PC-3 (cell line): ENCODE data around the gene NDUFAF8. TPM values are rescaled to one million over a fixed set of nuclear protein-coding genes. Genes with fewer than 3 reads are reported as not detected.

ENCODE experiments used
- ATAC-seq: fragments of 200-7000 bp; cut with Tn5 transposase; 2 replicates; pipeline ENCODE4 v1.9.1; 2020; ENCODE audit warnings: mild to moderate bottlenecking, moderate library complexity
- BruUV-seq: library from RNA; stranded (reverse); fragments of 400-500 nt; replicated peaks from 2 replicates; lab custom pipeline; 2021; lab: Mats Ljungman, UMichigan
- CTCF ChIA-PET: fragments of 300-600 bp; sonication (Branson Sonifier 250); formaldehyde crosslinking; loops from one replicate; lab custom pipeline; 2022; ENCODE audit warnings: antibody characterized with exemption; lab: Charles Lee
- POLR2A ChIA-PET: fragments of 300-600 bp; sonication (Branson Sonifier 250); formaldehyde crosslinking; loops from one replicate; lab custom pipeline; 2022; ENCODE audit warnings: antibody characterized with exemption; ENCODE audit not compliant: unreplicated experiment; lab: Charles Lee
- DNase-seq: peaks from one replicate; pipeline ENCODE4 v3.0.0-alpha.2; 2015
- H2AFZ ChIP-seq: fragments of 300-600 bp; sonication (generic); 2 replicates; pipeline ENCODE4 v1.6.0; 2016; ENCODE audit warnings: antibody characterized with exemption, low read length
- H3F3A ChIP-seq: fragments of 300-600 bp; sonication (generic); one replicate; pipeline ENCODE4 v1.6.0; 2017; ENCODE audit warnings: antibody characterized with exemption, low read length, control low read depth, mild to moderate bottlenecking; ENCODE audit not compliant: unreplicated experiment
- H3K27ac ChIP-seq: fragments of 300-600 bp; sonication (generic); 2 replicates; pipeline ENCODE4 v1.5.1; 2016; ENCODE audit warnings: mild to moderate bottlenecking, low read length
- H3K27me3 ChIP-seq: fragments of 300-600 bp; sonication (generic); 2 replicates; pipeline ENCODE4 v1.6.1; 2016; ENCODE audit warnings: low read length, mixed read lengths
- H3K36me3 ChIP-seq: fragments of 300-600 bp; sonication (generic); 2 replicates; pipeline ENCODE4 v1.6.1; 2016; ENCODE audit warnings: low read depth, mixed run types, low read length, mixed read lengths
- H3K4me1 ChIP-seq: fragments of 300-600 bp; sonication (generic); 2 replicates; pipeline ENCODE4 v1.5.1; 2016; ENCODE audit warnings: low read length; ENCODE audit not compliant: insufficient read depth
- H3K4me2 ChIP-seq: fragments of 300-600 bp; sonication (generic); 2 replicates; pipeline ENCODE4 v1.6.0; 2016; ENCODE audit warnings: low read length
- H3K4me3 ChIP-seq: fragments of 300-600 bp; sonication (generic); 2 replicates; pipeline ENCODE4 v1.5.1; 2016; ENCODE audit warnings: mild to moderate bottlenecking, low read length, mixed read lengths
- H3K79me2 ChIP-seq: fragments of 300-600 bp; sonication (generic); 2 replicates; pipeline ENCODE4 v1.6.1; 2017; ENCODE audit warnings: low read length, mixed read lengths
- H3K9ac ChIP-seq: fragments of 300-600 bp; sonication (generic); 2 replicates; pipeline ENCODE4 v1.6.0; 2016; ENCODE audit warnings: mild to moderate bottlenecking, low read length
- H3K9me2 ChIP-seq: fragments of 300-600 bp; sonication (generic); replicated peaks from 2 replicates; pipeline ENCODE4 v1.6.1; 2016; ENCODE audit warnings: mixed run types, low read length, mixed read lengths
- H3K9me3 ChIP-seq: fragments of 300-600 bp; sonication (generic); 2 replicates; pipeline ENCODE4 v1.6.1; 2016; ENCODE audit warnings: low read length, mixed read lengths
- H4K20me1 ChIP-seq: fragments of 300-600 bp; sonication (generic); 2 replicates; pipeline ENCODE4 v1.6.1; 2016; ENCODE audit warnings: low read length, mixed read lengths
- CTCF ChIP-seq: fragments of 300-600 bp; sonication (generic); conservative IDR thresholded peaks from 2 replicates; pipeline ENCODE4 v1.5.1; 2017; ENCODE audit warnings: antibody characterized with exemption, low read depth, mild to moderate bottlenecking, low read length
- EZH2 ChIP-seq: fragments of 300-600 bp; sonication (generic); IDR thresholded peaks from one replicate; pipeline ENCODE4 v1.6.1; 2017; ENCODE audit warnings: antibody characterized with exemption, mild to moderate bottlenecking, low read length; ENCODE audit not compliant: unreplicated experiment
- EZH2phosphoT487 ChIP-seq: fragments of 300-600 bp; sonication (generic); IDR thresholded peaks from 2 replicates; pipeline ENCODE4 v1.6.1; 2018; ENCODE audit warnings: mild to moderate bottlenecking, antibody characterized with exemption, low read length, borderline replicate concordance
- intact Hi-C: fragments of 100-400 bp; cut with micrococcal nuclease; formaldehyde crosslinking; loops from 2 replicates; pipeline ENCODE4 v1.9.0; 2023
- total RNA-seq: library from RNA; depleted of rRNA; stranded (reverse); fragments of >200 nt; gene quantifications from 2 replicates; pipeline ENCODE4 v1.2.3, GENCODE V29; 2014

NDUFAF8 gene
- total RNA-seq, 1 experiment from 2014 or later, result 125 TPM

- ATAC-seq (no peak), DNase-seq (no peak)
- POLR2A ChIA-PET, result interaction anchor here (0.6 kb wide), 1 partner anchor 38 kb away, joined by 3 read pairs; the partner anchor contains the start of genes NDUFAF8 and TEPSIN
- no peak for TF ChIP-seq CTCF
- no peaks in the 10 kb centered on the region for H4K20me1 ChIP-seq
- H3K36me3 ChIP-seq, result peaks cover 20% of the 10 kb centered on the region
- H3K4me1 ChIP-seq, result no peaks in the 10 kb centered on the region
- CTCF ChIA-PET, result no interaction called here
- H3K4me2 ChIP-seq, result no peak overlapping the region
- H3K27ac ChIP-seq, result no peak overlapping the region
- H3K4me3 ChIP-seq, result no peak overlapping the region
- intact Hi-C loops, result no loop called here
- H3K27me3 ChIP-seq, result no peaks in the 10 kb centered on the region
- no peak overlapping the region for H2AFZ ChIP-seq
- H3K9me3 ChIP-seq, result no peaks in the 10 kb centered on the region
- no peaks in the 10 kb centered on the region for H3F3A ChIP-seq
- H3K9me2 ChIP-seq, result no peaks in the 10 kb centered on the region
- no TSS peak for BruUV-seq
- H3K9ac ChIP-seq, result no peak overlapping the region
- H3K79me2 ChIP-seq, result no peaks in the 10 kb centered on the region; the same call in 1 of the 2 replicates
Observed at GRCh38 chr17:81276781-81277180, 37.7 kb downstream of the NDUFAF8 start.

- no peaks in the 10 kb centered on the region; the same call in 1 of the 2 replicates for H3K79me2 ChIP-seq
- no peaks in the 10 kb centered on the region for H3K27me3 ChIP-seq
- H3K9me2 ChIP-seq, result no peaks in the 10 kb centered on the region
- ChIA-PET CTCF (no interaction called here), POLR2A (interaction anchor here (0.6 kb wide), 1 partner anchor 39 kb away, joined by 3 read pairs; the partner anchor contains the start of genes NDUFAF8 and TEPSIN)
- H3K4me2 ChIP-seq, result no peak overlapping the region
- ATAC-seq (no peak), DNase-seq (no peak)
- H3K27ac ChIP-seq, result no peak overlapping the region
- H3K9ac ChIP-seq, result no peak overlapping the region
- no peaks in the 10 kb centered on the region for H3K4me1 ChIP-seq
- no peak overlapping the region for H2AFZ ChIP-seq
- peaks cover 16% of the 10 kb centered on the region for H3K36me3 ChIP-seq
- intact Hi-C loops, result no loop called here
- no peak overlapping the region for H3K4me3 ChIP-seq
- H3F3A ChIP-seq, result no peaks in the 10 kb centered on the region
- H4K20me1 ChIP-seq, result no peaks in the 10 kb centered on the region
- H3K9me3 ChIP-seq, result no peaks in the 10 kb centered on the region
- no peak for TF ChIP-seq CTCF
- no peak for TF ChIP-seq EZH2
- no peak for TF ChIP-seq EZH2phosphoT487
- BruUV-seq, result no TSS peak
Observed at GRCh38 chr17:81277421-81277820, 38.3 kb downstream of the NDUFAF8 start.

GRCh38 chr17:81277946-81278693, 39.0 kb downstream of the NDUFAF8 start:
- H3F3A ChIP-seq, result no peaks in the 10 kb centered on the region
- H3K36me3 ChIP-seq, result peaks cover 9% of the 10 kb centered on the region
- ChIA-PET CTCF (no interaction called here), POLR2A (no interaction called here)
- H3K4me3 ChIP-seq, result no peak overlapping the region
- intact Hi-C loops, result no loop called here
- no TSS peak for BruUV-seq
- no peak overlapping the region for H3K27ac ChIP-seq
- TF ChIP-seq CTCF, result no peak
- no peak for TF ChIP-seq EZH2phosphoT487
- no peak for TF ChIP-seq EZH2
- no peaks in the 10 kb centered on the region for H3K9me2 ChIP-seq
- H2AFZ ChIP-seq, result no peak overlapping the region
- no peaks in the 10 kb centered on the region for H3K4me1 ChIP-seq
- ATAC-seq (no peak; the same call in 1 of the 2 replicates), DNase-seq (no peak)
- no peaks in the 10 kb centered on the region; the same call in 1 of the 2 replicates for H3K79me2 ChIP-seq
- no peaks in the 10 kb centered on the region for H3K9me3 ChIP-seq
- H4K20me1 ChIP-seq, result no peaks in the 10 kb centered on the region
- no peak overlapping the region for H3K4me2 ChIP-seq
- no peak overlapping the region for H3K9ac ChIP-seq
- H3K27me3 ChIP-seq, result no peaks in the 10 kb centered on the region
